A673 (cell line): ENCODE data around the gene BCL6. TPM values are rescaled to one million over a fixed set of nuclear protein-coding genes. Genes with fewer than 3 reads are reported as not detected.

Experiments
- BruUV-seq: library from RNA; stranded (reverse); fragments of 400-500 nt; replicated peaks from 2 replicates; lab custom pipeline; 2021; lab: Mats Ljungman, UMichigan
- CTCF ChIA-PET: fragments of 300-600 bp; sonication (Branson Sonifier 250); formaldehyde crosslinking; loops from one replicate; lab custom pipeline; 2022; ENCODE audit warnings: antibody characterized with exemption; lab: Charles Lee
- POLR2A ChIA-PET: fragments of 300-600 bp; sonication (Branson Sonifier 250); formaldehyde crosslinking; loops from one replicate; lab custom pipeline; 2022; ENCODE audit warnings: antibody characterized with exemption; ENCODE audit not compliant: low non-redundant PET; lab: Charles Lee
- DNase-seq: peaks from one replicate; pipeline ENCODE4 v3.0.0-alpha.2; 2015; ENCODE audit warnings: low spot score
- H3K27ac ChIP-seq: fragments of 200-600 bp; sonication (generic); 2 replicates; pipeline ENCODE4 v1.5.1; 2016; ENCODE audit warnings: mixed run types, low read depth, mild to moderate bottlenecking, mixed read lengths, antibody characterized with exemption, low read length; ENCODE audit not compliant: poor library complexity, severe bottlenecking
- H3K27me3 ChIP-seq: fragments of 200-600 bp; sonication (generic); replicated peaks from 2 replicates; pipeline ENCODE4 v1.6.1; 2017; ENCODE audit warnings: mixed run types, low read depth, mild to moderate bottlenecking, mixed read lengths, antibody characterized with exemption, low read length; ENCODE audit not compliant: insufficient read depth, poor library complexity
- H3K36me3 ChIP-seq: fragments of 200-600 bp; sonication (generic); 2 replicates; pipeline ENCODE4 v1.6.1; 2016; ENCODE audit warnings: mixed run types, mild to moderate bottlenecking, mixed read lengths, antibody characterized with exemption, low read length; ENCODE audit not compliant: insufficient read depth, poor library complexity, severe bottlenecking
- H3K4me1 ChIP-seq: fragments of 200-600 bp; sonication (generic); 2 replicates; pipeline ENCODE4 v1.6.1; 2017; ENCODE audit warnings: mixed run types, mild to moderate bottlenecking, mixed read lengths, antibody characterized with exemption, low read length; ENCODE audit not compliant: insufficient read depth, poor library complexity, severe bottlenecking
- H3K4me3 ChIP-seq: fragments of 200-600 bp; sonication (generic); 2 replicates; pipeline ENCODE4 v1.5.1; 2016; ENCODE audit warnings: low read depth, mixed run types, mild to moderate bottlenecking, mixed read lengths, low read length; ENCODE audit not compliant: poor library complexity, severe bottlenecking
- H3K9me3 ChIP-seq: fragments of 200-600 bp; sonication (generic); 2 replicates; pipeline ENCODE4 v1.6.1; 2016; ENCODE audit warnings: mixed run types, low read depth, mild to moderate bottlenecking, mixed read lengths, antibody characterized with exemption, low read length; ENCODE audit not compliant: poor library complexity, severe bottlenecking
- CTCF ChIP-seq: fragments of 300-800, 200-600 bp; sonication (generic); conservative IDR thresholded peaks from 2 replicates; pipeline ENCODE4 v1.5.1; 2017; ENCODE audit warnings: low read depth, mild to moderate bottlenecking, antibody characterized with exemption, low read length, moderate library complexity, mixed read lengths
- EZH2 ChIP-seq: fragments of 200-600 bp; sonication (generic); IDR thresholded peaks from 2 replicates; pipeline ENCODE4 v1.6.1; 2017; ENCODE audit warnings: borderline replicate concordance, low read depth, mild to moderate bottlenecking, mixed read lengths, antibody characterized with exemption, low read length; ENCODE audit not compliant: poor library complexity, severe bottlenecking
- intact Hi-C: fragments of 100-400 bp; cut with micrococcal nuclease; formaldehyde crosslinking; loops from one replicate; pipeline ENCODE4 v1.10.0; 2022; ENCODE audit not compliant: unreplicated experiment
- total RNA-seq: library from RNA; stranded (reverse); gene quantifications from 2 replicates; pipeline ENCODE4 v1.2.3, GENCODE V29; 2021

BCL6 gene
- total RNA-seq, 1 experiment from 2014 or later: 30.3 TPM

GRCh38 chr3:187744169-187745151 lies 808 bp downstream of the BCL6 start:
- intact Hi-C loops: loop anchor here (2.0 to 10.0 kb wide), 9 partner anchors 300 to 1080 kb away; partner anchors contain the start of gene LPP
- no peaks in the 10 kb centered on the region for H3K36me3 ChIP-seq
- ChIA-PET POLR2A (interaction anchor here (0.7 to 1.0 kb wide), 3 partner anchors 601 to 1209 kb away, joined by 3 to 4 read pairs (median 4); no protein-coding TSS in a partner anchor), CTCF (interaction anchor here (0.6 to 1.3 kb wide), 2 partner anchors 1209 to 1211 kb away, joined by 4 to 6 read pairs; no protein-coding TSS in a partner anchor)
- H3K4me3 ChIP-seq: peak overlapping the region; percentile 70
- no peak for TF ChIP-seq CTCF
- TF ChIP-seq EZH2: no peak
- H3K27ac ChIP-seq: peak overlapping the region; percentile 100
- DNase-seq: peak; percentile 48
- peaks cover 38% of the 10 kb centered on the region for H3K4me1 ChIP-seq
- H3K9me3 ChIP-seq: no peaks in the 10 kb centered on the region
- BruUV-seq: TSS peak; percentile 88
- no peaks in the 10 kb centered on the region for H3K27me3 ChIP-seq

GRCh38 chr3:187743195-187744141 lies 1.8 kb downstream of the BCL6 start:
- CTCF ChIA-PET: interaction anchor here (0.6 kb wide), 1 partner anchor 1210 kb away, joined by 6 read pairs; no protein-coding TSS in a partner anchor

More at GRCh38 chr3:187743195-187744141, 1.8 kb downstream of the BCL6 start:
- POLR2A ChIA-PET: no interaction called here
- no peaks in the 10 kb centered on the region for H3K27me3 ChIP-seq
- H3K4me3 ChIP-seq: peak overlapping the region; percentile 70
- H3K4me1 ChIP-seq: peaks cover 33% of the 10 kb centered on the region
- intact Hi-C loops: loop anchor here (2.0 to 10.0 kb wide), 10 partner anchors 301 to 1297 kb away; partner anchors contain the start of gene LPP
- no peaks in the 10 kb centered on the region for H3K9me3 ChIP-seq
- peak; percentile 35 for DNase-seq
- no peak for TF ChIP-seq CTCF
- no peak for TF ChIP-seq EZH2
- H3K27ac ChIP-seq: peak overlapping the region; percentile 100
- BruUV-seq: no TSS peak
- H3K36me3 ChIP-seq: no peaks in the 10 kb centered on the region
